H9 (cell line): ENCODE measurements around the gene SPOP. TPM values are rescaled to one million over a fixed set of nuclear protein-coding genes. Genes with fewer than 3 reads are reported as not detected.

Experiments
- DNase-seq: peaks from one replicate; pipeline ENCODE4 v3.0.0-alpha.2; 2017
- H2AFZ ChIP-seq: one replicate; pipeline ENCODE4 v1.6.1; 2013; ENCODE audit warnings: mild to moderate bottlenecking, low read length, control low read depth, moderate library complexity
- H2AK5ac ChIP-seq: 2 replicates; pipeline ENCODE4 v1.6.1; 2013; ENCODE audit warnings: low read length, control low read depth, mixed read lengths; ENCODE audit not compliant: insufficient read length
- H2BK120ac ChIP-seq: one replicate; pipeline ENCODE4 v1.6.1; 2013; ENCODE audit warnings: low read depth, mild to moderate bottlenecking, low read length, control low read depth, inconsistent platforms; ENCODE audit not compliant: poor library complexity, severe bottlenecking
- H2BK12ac ChIP-seq: 2 replicates; pipeline ENCODE4 v1.6.1; 2013; ENCODE audit warnings: low read length, control low read depth, mixed read lengths, low read depth; ENCODE audit not compliant: insufficient read length
- H2BK15ac ChIP-seq: 2 replicates; pipeline ENCODE4 v1.6.1; 2013; ENCODE audit warnings: low read depth, low read length, control low read depth
- H2BK20ac ChIP-seq: one replicate; pipeline ENCODE4 v1.6.1; 2013; ENCODE audit warnings: low read depth, mild to moderate bottlenecking, low read length, control low read depth, inconsistent platforms; ENCODE audit not compliant: poor library complexity, severe bottlenecking
- H2BK5ac ChIP-seq: 2 replicates; pipeline ENCODE4 v1.6.1; 2013; ENCODE audit warnings: low read length, control low read depth, mixed read lengths; ENCODE audit not compliant: insufficient read length
- H3K14ac ChIP-seq: 2 replicates; pipeline ENCODE4 v1.6.1; 2013; ENCODE audit warnings: low read length, control low read depth; ENCODE audit not compliant: insufficient read depth
- H3K18ac ChIP-seq: 2 replicates; pipeline ENCODE4 v1.6.1; 2013; ENCODE audit warnings: low read depth, mild to moderate bottlenecking, mixed read lengths, low read length, control low read depth; ENCODE audit not compliant: insufficient read length
- H3K23ac ChIP-seq: 2 replicates; pipeline ENCODE4 v1.6.1; 2013; ENCODE audit warnings: low read length, control low read depth, mixed read lengths, low read depth; ENCODE audit not compliant: insufficient read length
- H3K23me2 ChIP-seq: 2 replicates; pipeline ENCODE4 v1.6.1; 2013; ENCODE audit warnings: low read depth, mild to moderate bottlenecking, mixed read lengths, low read length, control low read depth; ENCODE audit not compliant: insufficient read length, poor library complexity, severe bottlenecking
- H3K27ac ChIP-seq: 2 replicates; pipeline ENCODE4 v1.5.1; 2013; ENCODE audit warnings: low read length, control low read depth, mixed read lengths, low read depth; ENCODE audit not compliant: insufficient read length
- H3K27me3 ChIP-seq: 2 replicates; pipeline ENCODE4 v1.6.1; 2013; ENCODE audit warnings: low read length, control low read depth, inconsistent platforms; ENCODE audit not compliant: insufficient read depth
- H3K4ac ChIP-seq: 2 replicates; pipeline ENCODE4 v1.6.1; 2013; ENCODE audit warnings: low read depth, mild to moderate bottlenecking, control low read depth, inconsistent platforms, low read length, moderate library complexity
- H3K4me1 ChIP-seq: 2 replicates; pipeline ENCODE4 v1.6.1; 2013; ENCODE audit warnings: low read length, control low read depth, inconsistent platforms; ENCODE audit not compliant: insufficient read depth
- H3K4me2 ChIP-seq: 2 replicates; pipeline ENCODE4 v1.6.1; 2013; ENCODE audit warnings: low read length, control low read depth, mixed read lengths; ENCODE audit not compliant: insufficient read length, insufficient read depth
- H3K56ac ChIP-seq: 2 replicates; pipeline ENCODE4 v1.6.1; 2013; ENCODE audit warnings: low read depth, mild to moderate bottlenecking, mixed read lengths, low read length, control low read depth; ENCODE audit not compliant: insufficient read length
- H3K79me1 ChIP-seq: 2 replicates; pipeline ENCODE4 v1.6.1; 2013; ENCODE audit warnings: low read depth, mild to moderate bottlenecking, moderate library complexity, low read length, control low read depth, inconsistent platforms; ENCODE audit not compliant: insufficient read depth, poor library complexity, severe bottlenecking
- H3K79me2 ChIP-seq: 2 replicates; pipeline ENCODE4 v1.6.1; 2013; ENCODE audit warnings: low read length, control low read depth, inconsistent platforms; ENCODE audit not compliant: insufficient read depth
- H3K9ac ChIP-seq: 2 replicates; pipeline ENCODE4 v1.6.1; 2013; ENCODE audit warnings: low read length, control low read depth, mixed read lengths; ENCODE audit not compliant: insufficient read length; ENCODE audit errors: extremely low read depth
- H3K9me3 ChIP-seq: one replicate; pipeline ENCODE4 v1.6.1; 2013; ENCODE audit warnings: low read depth, low read length, inconsistent platforms; ENCODE audit not compliant: control insufficient read depth
- H3T11ph ChIP-seq: one replicate; pipeline ENCODE4 v1.6.1; 2013; ENCODE audit warnings: mild to moderate bottlenecking, low read length, control low read depth, inconsistent platforms
- H4K20me1 ChIP-seq: one replicate; pipeline ENCODE4 v1.6.1; 2013; ENCODE audit not compliant: control insufficient read depth, insufficient read length, insufficient read depth
- H4K5ac ChIP-seq: 2 replicates; pipeline ENCODE4 v1.6.1; 2013; ENCODE audit warnings: low read depth, mild to moderate bottlenecking, mixed read lengths, low read length, control low read depth; ENCODE audit not compliant: insufficient read length
- H4K8ac ChIP-seq: replicated peaks from 2 replicates; pipeline ENCODE4 v1.6.1; 2013; ENCODE audit warnings: low read length, control low read depth, mixed read lengths, low read depth; ENCODE audit not compliant: insufficient read length
- H4K91ac ChIP-seq: 2 replicates; pipeline ENCODE4 v1.6.1; 2013; ENCODE audit warnings: low read depth, mild to moderate bottlenecking, moderate library complexity, mixed read lengths, low read length, control low read depth; ENCODE audit not compliant: insufficient read length
- H3K27ac Mint-ChIP-seq, 3 experiments: 2 replicates in 2 of 3; 3 replicates in 1 of 3; pipeline ENCODE4 v1.8.0; 2020 to 2021; ENCODE audit warnings: mixed read lengths in 3 of 3, mild to moderate bottlenecking in 1 of 3, moderate library complexity in 1 of 3
- H3K27me3 Mint-ChIP-seq: 2 replicates; pipeline ENCODE4 v1.8.0; 2021; ENCODE audit warnings: low read depth, mild to moderate bottlenecking, moderate library complexity, mixed read lengths
- H3K36me3 Mint-ChIP-seq, 3 experiments: 2 replicates in 2 of 3; 3 replicates in 1 of 3; pipeline ENCODE4 v1.8.0; 2020 to 2021; ENCODE audit warnings: low read depth in 3 of 3, mixed read lengths in 3 of 3; ENCODE audit not compliant: insufficient read depth in 1 of 3
- H3K4me1 Mint-ChIP-seq, 2 experiments: 2 replicates each; pipeline ENCODE4 v1.8.0; 2020; ENCODE audit warnings: mixed read lengths in 2 of 2
- H3K4me3 Mint-ChIP-seq, 2 experiments: 2 replicates in 1 of 2; 3 replicates in 1 of 2; pipeline ENCODE4 v1.8.0; 2020 to 2021; ENCODE audit warnings: mild to moderate bottlenecking in 2 of 2, mixed read lengths in 2 of 2, moderate library complexity in 1 of 2
- H3K9me3 Mint-ChIP-seq, 2 experiments: 2 replicates in 1 of 2; 3 replicates in 1 of 2; pipeline ENCODE4 v1.8.0; 2020; ENCODE audit warnings: mild to moderate bottlenecking in 2 of 2, mixed read lengths in 2 of 2, moderate library complexity in 1 of 2
- WGBS: extraction: QIAGEN DNeasy Blood & Tissue Kit; methylation state at CpG from one replicate; pipeline ENCODE4 v1.1.7; 2013; ENCODE audit warnings: missing lambda C conversion rate, low lambda C conversion rate, mixed read lengths; ENCODE audit not compliant: insufficient read length; ENCODE audit errors: extremely low coverage; 5-methylcytosine and 5-hydroxymethylcytosine counted together
- total RNA-seq: library from RNA; stranded (reverse); gene quantifications from 2 replicates; pipeline ENCODE4 v1.2.1, GENCODE V29; 2021
- TF ChIP-seq, protein P1 (sequence below): fragments of 200-600 bp; sonication (generic); conservative IDR thresholded peaks from 3 replicates; pipeline ENCODE4 v1.8.0; 2021; ENCODE audit warnings: antibody characterized with exemption, mild to moderate bottlenecking

Gene SPOP
- total RNA-seq, 1 experiment from 2014 or later = 33.7 TPM

GRCh38 chr17:49681106-49681979, 3.4 kb upstream of the SPOP start:
- H2BK5ac ChIP-seq = no peak overlapping the region
- no peak overlapping the region for H2BK20ac ChIP-seq
- no peak overlapping the region for H2AK5ac ChIP-seq
- no peaks in the 10 kb centered on the region for H3K79me1 ChIP-seq
- H3K27ac ChIP-seq = no peak overlapping the region
- H3K4me2 ChIP-seq = no peak overlapping the region
- peak overlapping the region in 1 of 2 experiments; percentile 6; a peak in 1 of 5 replicates for H3K4me3 Mint-ChIP-seq
- H3K4me1 ChIP-seq = no peaks in the 10 kb centered on the region
- no peaks in the 10 kb centered on the region for H4K20me1 ChIP-seq
- H3K79me2 ChIP-seq = peaks cover under 1% of the 10 kb centered on the region; the same call in 1 of the 2 replicates
- H3K27me3 ChIP-seq = no peaks in the 10 kb centered on the region
- no CpG with 5 or more reads among the region's 9 CpGs for WGBS
- no peak overlapping the region for H3K4ac ChIP-seq
- peaks cover 5% of the 10 kb centered on the region for H3K23me2 ChIP-seq
- no peak overlapping the region for H3K18ac ChIP-seq
- H3T11ph ChIP-seq = no peak overlapping the region
- no peak overlapping the region for H2BK15ac ChIP-seq
- H3K56ac ChIP-seq = no peak overlapping the region
- no peak overlapping the region for H2BK12ac ChIP-seq
- TF ChIP-seq, protein P1, sequence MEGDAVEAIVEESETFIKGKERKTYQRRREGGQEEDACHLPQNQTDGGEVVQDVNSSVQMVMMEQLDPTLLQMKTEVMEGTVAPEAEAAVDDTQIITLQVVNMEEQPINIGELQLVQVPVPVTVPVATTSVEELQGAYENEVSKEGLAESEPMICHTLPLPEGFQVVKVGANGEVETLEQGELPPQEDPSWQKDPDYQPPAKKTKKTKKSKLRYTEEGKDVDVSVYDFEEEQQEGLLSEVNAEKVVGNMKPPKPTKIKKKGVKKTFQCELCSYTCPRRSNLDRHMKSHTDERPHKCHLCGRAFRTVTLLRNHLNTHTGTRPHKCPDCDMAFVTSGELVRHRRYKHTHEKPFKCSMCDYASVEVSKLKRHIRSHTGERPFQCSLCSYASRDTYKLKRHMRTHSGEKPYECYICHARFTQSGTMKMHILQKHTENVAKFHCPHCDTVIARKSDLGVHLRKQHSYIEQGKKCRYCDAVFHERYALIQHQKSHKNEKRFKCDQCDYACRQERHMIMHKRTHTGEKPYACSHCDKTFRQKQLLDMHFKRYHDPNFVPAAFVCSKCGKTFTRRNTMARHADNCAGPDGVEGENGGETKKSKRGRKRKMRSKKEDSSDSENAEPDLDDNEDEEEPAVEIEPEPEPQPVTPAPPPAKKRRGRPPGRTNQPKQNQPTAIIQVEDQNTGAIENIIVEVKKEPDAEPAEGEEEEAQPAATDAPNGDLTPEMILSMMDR = no peak
- peaks cover 25% of the 10 kb centered on the region for H3K27me3 Mint-ChIP-seq
- no peak overlapping the region for H4K5ac ChIP-seq
- H4K91ac ChIP-seq = no peak overlapping the region
- no peak overlapping the region for H3K9ac ChIP-seq
- H3K4me1 Mint-ChIP-seq = peaks cover 7 to 11% of the 10 kb centered on the region in 2 experiments
- no peaks in the 10 kb centered on the region for H3K9me3 ChIP-seq
- no peak overlapping the region for H3K23ac ChIP-seq
- H3K27ac Mint-ChIP-seq = no peak overlapping the region
- H2BK120ac ChIP-seq = no peak overlapping the region
- H3K14ac ChIP-seq = no peak overlapping the region
- H3K9me3 Mint-ChIP-seq = peaks cover 4 to 8% of the 10 kb centered on the region in 2 experiments
- H4K8ac ChIP-seq = no peak overlapping the region
- H3K36me3 Mint-ChIP-seq = peaks cover 3 to 4% (median 4%) of the 10 kb centered on the region in 3 experiments; a peak in 5 of 7 replicates
- no peak for DNase-seq
- no peak overlapping the region for H2AFZ ChIP-seq
